ENCODE data around the gene DPM2. TPM values are rescaled to one million over a fixed set of nuclear protein-coding genes. Genes with fewer than 3 reads are reported as not detected.

The DPM2 gene
- total and polyA plus RNA-seq, 2 of the 4 experiments (the other 2 are of a cell fraction) = 10.8 to 60.6 TPM

DNA sequence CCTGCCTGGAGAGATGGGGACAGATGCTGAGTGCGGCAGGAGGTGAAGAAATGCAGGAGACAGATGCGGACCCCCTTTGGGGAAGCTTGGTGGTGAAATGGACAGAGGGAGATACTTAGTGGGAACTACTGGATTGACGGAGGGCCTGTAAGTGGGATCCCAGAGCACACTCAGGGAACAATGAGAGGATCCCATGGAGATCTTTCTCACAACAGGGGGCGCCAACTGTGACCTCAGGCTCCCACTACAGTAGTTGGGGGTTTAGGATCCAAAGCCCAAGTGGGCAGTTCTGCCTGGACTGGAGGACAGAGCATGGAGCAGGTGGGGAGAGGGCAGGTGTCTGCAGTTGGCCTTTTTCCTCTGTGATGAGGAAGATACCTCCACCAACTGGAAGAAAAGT lies 3.4 kb downstream of the DPM2 start:
- ChIA-PET CTCF (no interaction called here), POLR2A (ENCODE audit: unreplicated experiment) (no interaction called here)
- Histone ChIP-seq H3K4me3 (ENCODE audit: insufficient read depth, low read depth, low read length) (no peak overlapping the region), H3K9me3 (ENCODE audit: control insufficient read depth, insufficient read depth, low read length) (no peaks in the 10 kb centered on the region), H3K14ac (replicated peaks; ENCODE audit: low read depth, low read length) (no peak overlapping the region), H3K27me3 (ENCODE audit: control insufficient read depth, insufficient read depth, low read length) (no peaks in the 10 kb centered on the region), H4K8ac (ENCODE audit: low read depth in 2 of 2, low read length in 2 of 2) (no peak overlapping the region), H3K4me2 (ENCODE audit: low read depth, low read length) (no peak overlapping the region), H4K20me1 (ENCODE audit: insufficient read depth, low read length) (peaks cover 33% of the 10 kb centered on the region), H3K9me1 (ENCODE audit: insufficient read depth, low read length) (peaks cover 42% of the 10 kb centered on the region), H3K23ac (ENCODE audit: low read depth, low read length) (no peak overlapping the region), H3K36me3 (ENCODE audit: control insufficient read depth, insufficient read depth, low read length) (peaks cover 6% of the 10 kb centered on the region), H2AK9ac (replicated peaks; ENCODE audit: low read depth, low read length, poor library complexity) (no peak overlapping the region), H3K79me1 (ENCODE audit: low read depth in 1 of 2, low read length in 2 of 2) (peaks cover 16 to 54% of the 10 kb centered on the region in 2 experiments; a peak in 3 of 4 replicates), H2AFZ (replicated peaks; ENCODE audit: low read length, poor library complexity) (no peak overlapping the region), H2BK15ac (ENCODE audit: low read depth, low read length) (no peak overlapping the region), H3K27ac (ENCODE audit: insufficient read depth, low read length) (no peak overlapping the region), H3K18ac (ENCODE audit: low read depth, low read length) (no peak overlapping the region), H3K56ac (ENCODE audit: extremely low read depth, insufficient read depth, low read length) (no peak overlapping the region), H4K91ac (ENCODE audit: insufficient read depth, low read depth, low read length) (no peak overlapping the region), H3K4ac (ENCODE audit: low read depth, low read length) (no peak overlapping the region), H2BK120ac (ENCODE audit: low read depth, low read length) (no peak overlapping the region), H3K9ac (ENCODE audit: low read depth, low read length) (no peak overlapping the region), H4K5ac (ENCODE audit: low read depth, low read length) (no peak overlapping the region), H2AK5ac (ENCODE audit: low read depth, low read length) (no peak overlapping the region), H2BK5ac (ENCODE audit: low read depth, low read length, poor library complexity, severe bottlenecking) (no peak overlapping the region), H3K4me1 (ENCODE audit: control insufficient read depth, insufficient read depth, low read length) (peaks cover 25% of the 10 kb centered on the region), H2BK20ac (ENCODE audit: low read depth, low read length) (no peak overlapping the region)
- dilution Hi-C loops (cut with HindIII; ENCODE audit: low sequenced_read_pairs, unreplicated experiment) (no loop called here), in situ Hi-C loops (cut with MboI; ENCODE audit: low sequenced_read_pairs) (no loop called here), intact Hi-C loops (cut with micrococcal nuclease) (no loop called here)
- ATAC-seq (ENCODE audit: low read depth) (no peak), DNase-seq (no peak)
- no peak for TF ChIP-seq MAZ (IDR thresholded peaks at IDR 0.05; ENCODE audit: borderline replicate concordance, low read depth, low read length)
- TF ChIP-seq MAFK (IDR thresholded peaks at IDR 0.05; ENCODE audit: low read depth, low read length) = no peak
- no peak for TF ChIP-seq RFX5 (IDR thresholded peaks at IDR 0.05; ENCODE audit: low read depth, low read length)
- TF ChIP-seq CTCF (conservative IDR thresholded peaks at IDR 0.05; ENCODE audit: low read depth, low read length) = no peak
- TF ChIP-seq CEBPB (IDR thresholded peaks at IDR 0.05; ENCODE audit: low read depth, low read length) = no peak
- TF ChIP-seq NFE2L2 (IDR thresholded peaks at IDR 0.05; ENCODE audit: low read depth, low read length) = no peak
- TF ChIP-seq, protein P1, sequence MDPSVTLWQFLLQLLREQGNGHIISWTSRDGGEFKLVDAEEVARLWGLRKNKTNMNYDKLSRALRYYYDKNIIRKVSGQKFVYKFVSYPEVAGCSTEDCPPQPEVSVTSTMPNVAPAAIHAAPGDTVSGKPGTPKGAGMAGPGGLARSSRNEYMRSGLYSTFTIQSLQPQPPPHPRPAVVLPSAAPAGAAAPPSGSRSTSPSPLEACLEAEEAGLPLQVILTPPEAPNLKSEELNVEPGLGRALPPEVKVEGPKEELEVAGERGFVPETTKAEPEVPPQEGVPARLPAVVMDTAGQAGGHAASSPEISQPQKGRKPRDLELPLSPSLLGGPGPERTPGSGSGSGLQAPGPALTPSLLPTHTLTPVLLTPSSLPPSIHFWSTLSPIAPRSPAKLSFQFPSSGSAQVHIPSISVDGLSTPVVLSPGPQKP (IDR thresholded peaks at IDR 0.05; ENCODE audit: borderline replicate concordance, low read depth, low read length) = no peak
- no peak for TF ChIP-seq FOS (IDR thresholded peaks at IDR 0.05; ENCODE audit: low read depth, low read length)
- TF ChIP-seq, protein P2, sequence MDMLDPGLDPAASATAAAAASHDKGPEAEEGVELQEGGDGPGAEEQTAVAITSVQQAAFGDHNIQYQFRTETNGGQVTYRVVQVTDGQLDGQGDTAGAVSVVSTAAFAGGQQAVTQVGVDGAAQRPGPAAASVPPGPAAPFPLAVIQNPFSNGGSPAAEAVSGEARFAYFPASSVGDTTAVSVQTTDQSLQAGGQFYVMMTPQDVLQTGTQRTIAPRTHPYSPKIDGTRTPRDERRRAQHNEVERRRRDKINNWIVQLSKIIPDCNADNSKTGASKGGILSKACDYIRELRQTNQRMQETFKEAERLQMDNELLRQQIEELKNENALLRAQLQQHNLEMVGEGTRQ (IDR thresholded peaks at IDR 0.05; ENCODE audit: low read depth, low read length) = no peak
- TF ChIP-seq BHLHE40 (IDR thresholded peaks at IDR 0.05; ENCODE audit: low read depth, low read length) = no peak
- TF ChIP-seq SMC3 (IDR thresholded peaks at IDR 0.05; ENCODE audit: low read depth, low read length) = no peak
- no peak for TF ChIP-seq CHD1 (IDR thresholded peaks at IDR 0.05; ENCODE audit: low read depth, low read length)
- no peak for TF ChIP-seq RAD21 (IDR thresholded peaks at IDR 0.05; ENCODE audit: low read length)
- TF ChIP-seq RCOR1 (IDR thresholded peaks at IDR 0.05; ENCODE audit: insufficient replicate concordance, low read length) = no peak
- no TSS peak for BruUV-seq (replicated peaks)
- 100% methylated on average over 3 of the region's 4 CpGs; no CpG with 5 or more reads in 1 of the 2 experiments for WGBS, 2 experiments (ENCODE audit: extremely low coverage in 2 of 2, insufficient read length in 1 of 2)

Data from IMR-90 (cell line).